ENCODE data around the gene TMEM26.
A peak's percentile ranks its signal among the peaks of the same experiment; 100 is the strongest.

The TMEM26 gene

GRCh38 chr10:61452655-61453641 lies at the start of gene TMEM26:
Gene TMEM26 (minus strand): TSS chr10:61453381. CDS start chr10:61453081, 300 bp downstream.
- Mint-ChIP-seq H3K27me3 (peaks cover 10% of the 10 kb centered on the region), H3K27ac (no peak within 1 kb of the TSS), H3K4me1 (peaks cover 6% of the 10 kb centered on the region), H3K4me3 (peak within 1 kb of the TSS; percentile 27), H3K36me3 (no peaks in the 10 kb centered on the region), H3K9me3 (no peaks in the 10 kb centered on the region)
- no peak for ATAC-seq (ENCODE audit: low read depth)
- DNase-seq (ENCODE audit: low spot score in 2 of 2): no peak

DNA sequence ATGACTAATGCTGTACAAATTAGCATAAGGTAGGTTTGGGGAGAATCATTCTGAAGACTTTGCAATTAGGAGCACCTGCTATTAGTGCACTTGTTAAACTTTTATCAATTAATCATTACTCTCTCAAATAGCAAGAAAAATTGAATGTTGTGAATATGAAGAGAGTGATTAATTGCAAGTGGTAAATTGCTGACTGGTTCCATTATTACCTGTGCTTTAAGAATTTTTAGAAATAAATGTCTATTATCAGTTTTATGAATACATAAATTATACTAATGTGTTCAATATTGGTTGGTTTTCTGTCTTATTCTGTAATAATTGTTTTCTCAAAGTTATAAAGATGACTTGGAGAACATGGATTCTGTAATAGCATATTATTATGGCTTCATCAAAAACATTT lies 47.3 kb upstream of the TMEM26 start:
- ATAC-seq (ENCODE audit: low read depth): no peak
- Mint-ChIP-seq H3K4me3 (no peak overlapping the region), H3K9me3 (no peaks in the 10 kb centered on the region), H3K36me3 (no peaks in the 10 kb centered on the region), H3K27me3 (peaks cover 3% of the 10 kb centered on the region), H3K27ac (no peak overlapping the region), H3K4me1 (no peaks in the 10 kb centered on the region)
- no peak for DNase-seq (ENCODE audit: low spot score in 2 of 2)

DNA sequence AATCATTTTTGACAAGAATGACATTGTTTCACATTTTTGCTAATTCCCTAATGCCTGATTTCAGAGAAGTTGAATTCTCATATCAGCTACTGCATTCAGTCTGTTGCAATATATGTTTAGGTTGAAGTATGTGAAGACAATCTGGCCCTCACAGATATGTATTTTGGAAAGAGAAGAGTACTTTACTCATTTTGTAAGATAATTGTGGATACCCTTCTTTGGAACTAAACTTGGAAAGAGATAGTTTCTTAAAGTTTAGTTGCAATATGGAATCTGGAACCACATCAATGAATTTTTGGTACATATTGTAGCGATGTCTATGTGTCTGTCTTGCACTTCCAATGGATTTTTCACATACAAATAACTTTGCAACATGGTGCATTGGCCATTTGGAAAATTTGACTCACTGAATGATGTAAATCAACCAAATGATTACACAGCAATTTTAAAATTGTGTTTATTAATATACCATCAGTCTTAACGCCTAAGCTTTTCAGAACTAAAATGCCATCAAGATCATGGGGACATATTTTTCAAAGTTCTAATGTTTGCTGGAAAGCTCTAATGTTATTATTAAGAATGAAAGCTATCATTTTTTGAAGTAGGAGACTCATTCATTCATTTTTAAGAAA lies 39.3 kb upstream of the TMEM26 start:
- Mint-ChIP-seq H3K27me3 (peaks cover 3% of the 10 kb centered on the region), H3K27ac (no peak overlapping the region), H3K36me3 (no peaks in the 10 kb centered on the region), H3K4me3 (no peak overlapping the region), H3K4me1 (peaks cover 2% of the 10 kb centered on the region), H3K9me3 (peaks cover 5% of the 10 kb centered on the region)
- DNase-seq (ENCODE audit: low spot score in 2 of 2) (no peak), ATAC-seq (ENCODE audit: low read depth) (no peak)

- H3K9me3 Mint-ChIP-seq: peaks cover 7% of the 10 kb centered on the region
- no peak overlapping the region for H3K27ac Mint-ChIP-seq
- DNase-seq (ENCODE audit: low spot score in 2 of 2): no peak
- H3K27me3 Mint-ChIP-seq: peaks cover 9% of the 10 kb centered on the region
- no peak overlapping the region for H3K4me3 Mint-ChIP-seq
- peaks cover 2% of the 10 kb centered on the region for H3K4me1 Mint-ChIP-seq
- ATAC-seq (ENCODE audit: low read depth): no peak
- H3K36me3 Mint-ChIP-seq: no peaks in the 10 kb centered on the region
Measured at GRCh38 chr10:61487506-61487905, 34.3 kb upstream of the TMEM26 start.

GRCh38 chr10:61486738-61487396 lies 33.7 kb upstream of the TMEM26 start:
- no peak for DNase-seq (ENCODE audit: low spot score in 2 of 2)
- H3K9me3 Mint-ChIP-seq: peaks cover 7% of the 10 kb centered on the region
- H3K27ac Mint-ChIP-seq: no peak overlapping the region
- no peak overlapping the region for H3K4me3 Mint-ChIP-seq
- peaks cover 2% of the 10 kb centered on the region for H3K4me1 Mint-ChIP-seq
- no peaks in the 10 kb centered on the region for H3K36me3 Mint-ChIP-seq
- no peak for ATAC-seq (ENCODE audit: low read depth)
- H3K27me3 Mint-ChIP-seq: peaks cover 9% of the 10 kb centered on the region

DNA sequence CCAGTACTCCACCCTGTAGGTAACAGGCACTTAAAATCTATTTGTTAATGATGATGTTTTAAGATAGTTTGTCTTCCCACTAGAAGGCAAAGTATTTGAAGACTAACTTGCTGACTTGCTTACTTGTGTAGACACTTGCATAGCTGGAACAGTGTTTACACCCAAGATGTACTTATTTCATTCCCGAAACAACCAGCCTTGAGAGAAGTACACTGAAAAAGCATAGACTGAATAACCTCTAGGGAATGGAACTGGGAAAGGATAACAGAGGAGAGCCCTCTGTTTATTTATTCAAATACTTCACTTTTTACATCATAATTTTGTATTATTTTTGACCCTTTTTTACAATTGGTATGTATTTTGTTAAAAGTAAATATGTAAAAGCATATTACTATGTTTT lies 33.1 kb upstream of the TMEM26 start:
- no peak for ATAC-seq (ENCODE audit: low read depth)
- Mint-ChIP-seq H3K4me3 (no peak overlapping the region), H3K4me1 (peaks cover 2% of the 10 kb centered on the region), H3K27me3 (peaks cover 9% of the 10 kb centered on the region), H3K27ac (no peak overlapping the region), H3K36me3 (no peaks in the 10 kb centered on the region), H3K9me3 (peaks cover 7% of the 10 kb centered on the region)
- no peak for DNase-seq (ENCODE audit: low spot score in 2 of 2)

- Mint-ChIP-seq H3K9me3 (peaks cover 3% of the 10 kb centered on the region), H3K27me3 (peaks cover 13% of the 10 kb centered on the region), H3K27ac (no peak overlapping the region), H3K4me1 (no peaks in the 10 kb centered on the region), H3K4me3 (no peak overlapping the region), H3K36me3 (no peaks in the 10 kb centered on the region)
- no peak for DNase-seq (ENCODE audit: low spot score in 2 of 2)
- ATAC-seq (ENCODE audit: low read depth): no peak
Measured at GRCh38 chr10:61481597-61481996, 28.4 kb upstream of the TMEM26 start.

DNA sequence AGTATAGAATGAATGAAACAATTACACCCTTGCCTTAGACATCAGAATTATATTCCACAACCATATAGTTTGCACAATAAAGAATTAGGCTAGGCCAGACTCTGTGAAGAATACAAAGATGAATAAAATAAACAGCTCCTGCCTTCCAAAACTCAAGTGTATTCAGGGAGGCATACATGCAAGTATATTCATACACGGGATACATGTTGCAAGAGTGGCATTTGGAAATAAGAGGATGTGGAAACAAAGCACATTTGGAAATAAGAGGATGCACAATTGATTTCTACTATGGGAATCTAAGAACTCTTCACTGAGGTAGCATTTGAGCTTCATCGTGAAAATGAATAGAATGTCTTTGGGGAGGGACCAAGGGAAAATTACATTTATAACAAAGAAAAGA lies 27.0 kb upstream of the TMEM26 start:
- H3K9me3 Mint-ChIP-seq: peaks cover 1% of the 10 kb centered on the region
- no peaks in the 10 kb centered on the region for H3K36me3 Mint-ChIP-seq
- DNase-seq (ENCODE audit: low spot score in 2 of 2) (no peak), ATAC-seq (ENCODE audit: low read depth) (no peak)
- H3K4me1 Mint-ChIP-seq: no peaks in the 10 kb centered on the region
- no peak overlapping the region for H3K4me3 Mint-ChIP-seq
- peaks cover 11% of the 10 kb centered on the region for H3K27me3 Mint-ChIP-seq
- no peak overlapping the region for H3K27ac Mint-ChIP-seq

- no peaks in the 10 kb centered on the region for H3K4me1 Mint-ChIP-seq
- H3K27me3 Mint-ChIP-seq: peaks cover 12% of the 10 kb centered on the region
- peaks cover 1% of the 10 kb centered on the region for H3K9me3 Mint-ChIP-seq
- no peak for ATAC-seq (ENCODE audit: low read depth)
- no peak overlapping the region for H3K27ac Mint-ChIP-seq
- no peaks in the 10 kb centered on the region for H3K36me3 Mint-ChIP-seq
- H3K4me3 Mint-ChIP-seq: no peak overlapping the region
- no peak for DNase-seq (ENCODE audit: low spot score in 2 of 2)
Measured at GRCh38 chr10:61478621-61479312, 25.6 kb upstream of the TMEM26 start.

GRCh38 chr10:61477451-61477850 lies 24.3 kb upstream of the TMEM26 start:
- Mint-ChIP-seq H3K4me3 (no peak overlapping the region), H3K9me3 (peaks cover 1% of the 10 kb centered on the region), H3K36me3 (no peaks in the 10 kb centered on the region), H3K27me3 (peaks cover 11% of the 10 kb centered on the region), H3K27ac (no peak overlapping the region), H3K4me1 (no peaks in the 10 kb centered on the region)
- ATAC-seq (ENCODE audit: low read depth): no peak
- DNase-seq (ENCODE audit: low spot score in 2 of 2): no peak

DNA sequence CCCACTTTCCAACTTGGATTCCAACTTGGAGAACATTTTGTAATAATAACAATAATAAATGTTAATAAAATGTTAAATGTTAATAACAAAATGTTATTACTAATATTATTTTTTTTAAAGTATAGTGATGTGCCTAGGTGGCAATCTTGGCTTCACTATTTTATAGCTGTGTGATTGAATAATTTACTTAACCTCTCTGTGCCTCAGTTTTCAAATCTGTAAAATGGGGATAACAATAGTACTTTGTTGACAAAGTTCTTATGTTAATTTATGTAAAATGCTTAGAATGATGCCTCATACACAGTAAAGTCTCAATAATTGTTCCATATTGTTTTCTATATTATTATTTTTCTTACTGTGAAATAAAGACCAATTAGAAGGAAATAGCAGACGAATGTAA lies 23.3 kb upstream of the TMEM26 start:
- peaks cover 1% of the 10 kb centered on the region for H3K9me3 Mint-ChIP-seq

DNA sequence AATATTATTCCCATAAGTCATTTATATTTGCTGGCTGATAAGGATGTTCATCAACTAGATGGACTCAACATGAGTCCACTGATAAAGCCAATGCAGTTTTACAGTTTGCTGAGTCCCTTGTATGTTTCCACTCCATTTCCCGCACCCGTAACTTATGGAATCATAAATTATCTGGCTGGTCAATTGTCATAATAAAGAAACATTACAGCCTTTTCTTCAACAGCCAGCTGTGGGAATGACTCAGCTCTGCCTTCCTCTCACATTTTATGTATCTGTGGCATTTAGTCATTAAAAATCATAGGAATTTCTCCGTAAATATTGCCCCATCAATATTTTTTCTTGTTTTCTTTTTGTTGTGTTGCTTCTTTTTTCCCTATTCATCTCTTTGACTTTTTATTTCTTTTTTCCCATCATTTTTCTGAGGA lies 22.3 kb upstream of the TMEM26 start:
- Mint-ChIP-seq H3K36me3 (no peaks in the 10 kb centered on the region), H3K4me3 (no peak overlapping the region), H3K4me1 (no peaks in the 10 kb centered on the region), H3K27me3 (peaks cover 11% of the 10 kb centered on the region), H3K9me3 (peaks cover 1% of the 10 kb centered on the region), H3K27ac (no peak overlapping the region)
- DNase-seq (ENCODE audit: low spot score in 2 of 2) (no peak), ATAC-seq (ENCODE audit: low read depth) (no peak)

More for the DNA sequence above, 23.3 kb upstream of the TMEM26 start:
- Mint-ChIP-seq H3K36me3 (no peaks in the 10 kb centered on the region), H3K4me3 (no peak overlapping the region), H3K27me3 (peaks cover 11% of the 10 kb centered on the region), H3K27ac (no peak overlapping the region), H3K4me1 (no peaks in the 10 kb centered on the region)
- DNase-seq (ENCODE audit: low spot score in 2 of 2) (no peak), ATAC-seq (ENCODE audit: low read depth) (no peak)

DNA sequence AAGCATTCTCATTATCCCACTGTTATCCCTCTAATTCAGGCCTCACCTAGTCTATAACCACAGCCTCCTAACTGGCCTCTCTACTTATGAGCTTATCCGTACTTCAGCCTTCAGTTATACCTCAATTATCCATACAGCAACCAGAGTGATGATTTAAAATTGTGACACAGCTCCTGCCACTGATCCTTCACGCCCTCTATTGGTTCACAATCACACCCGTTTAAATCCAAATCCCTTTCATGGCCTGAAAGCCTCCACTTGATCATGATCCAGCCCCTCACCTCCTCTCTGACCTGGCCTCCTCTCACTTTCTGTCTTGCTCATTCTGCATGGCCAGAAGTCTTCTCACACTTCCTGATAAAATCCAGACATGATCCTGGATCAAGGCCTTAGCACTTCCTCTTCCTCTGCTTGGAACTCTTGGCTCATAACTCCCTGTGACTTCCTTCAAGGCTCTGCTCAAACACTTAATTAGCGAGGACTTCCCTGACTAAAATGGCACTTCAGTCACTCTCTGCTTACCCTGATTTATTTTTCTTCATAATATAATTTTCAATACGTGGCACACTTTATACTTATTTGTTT lies 19.0 kb upstream of the TMEM26 start:
- peaks cover 7% of the 10 kb centered on the region for H3K27me3 Mint-ChIP-seq
- no peaks in the 10 kb centered on the region for H3K36me3 Mint-ChIP-seq
- H3K9me3 Mint-ChIP-seq: no peaks in the 10 kb centered on the region
- H3K4me3 Mint-ChIP-seq: no peak overlapping the region
- ATAC-seq (ENCODE audit: low read depth) (no peak), DNase-seq (ENCODE audit: low spot score in 2 of 2) (no peak)
- H3K27ac Mint-ChIP-seq: no peak overlapping the region
- no peaks in the 10 kb centered on the region for H3K4me1 Mint-ChIP-seq

Measured in memory B cell (primary cell).